Osteoblast (primary cell): Measurements from ENCODE around the gene PWP2. TPM values are rescaled to one million over a fixed set of nuclear protein-coding genes. Genes with fewer than 3 reads are reported as not detected.
"Not testable (repeated sequence)": the region's sequence is repeated elsewhere in the genome, so short reads cannot be mapped to it uniquely, and the experiment has no call there.

Experiments used
- DNase-seq: peaks from one replicate; pipeline ENCODE4 v3.0.0; 2011; ENCODE audit warnings: low spot score, mixed read lengths; ENCODE audit not compliant: insufficient read length; ENCODE audit errors: missing footprints
- H2AFZ ChIP-seq: 2 replicates; pipeline ENCODE4 v1.6.0; 2011; ENCODE audit warnings: mild to moderate bottlenecking, low read length
- H3K27ac ChIP-seq: 2 replicates; pipeline ENCODE4 v1.5.1; 2011; ENCODE audit warnings: mild to moderate bottlenecking, low read depth, low read length, moderate library complexity
- H3K27me3 ChIP-seq: 2 replicates; pipeline ENCODE4 v1.6.0; 2012; ENCODE audit warnings: mild to moderate bottlenecking, control low read depth, inconsistent platforms, low read length, moderate library complexity; ENCODE audit not compliant: insufficient read depth
- H3K36me3 ChIP-seq: 2 replicates; pipeline ENCODE4 v1.5.1; 2011; ENCODE audit warnings: mild to moderate bottlenecking, low read length, control low read depth, moderate library complexity; ENCODE audit not compliant: insufficient read depth
- H3K4me1 ChIP-seq: 2 replicates; pipeline ENCODE4 v1.5.1; 2011; ENCODE audit warnings: mild to moderate bottlenecking, low read length, control low read depth, moderate library complexity; ENCODE audit not compliant: insufficient read depth
- H3K4me2 ChIP-seq: 2 replicates; pipeline ENCODE4 v1.6.0; 2011; ENCODE audit warnings: mild to moderate bottlenecking, low read length; ENCODE audit not compliant: insufficient read depth
- H3K4me3 ChIP-seq: fragments of 200-600 bp; sonication (generic); 3 replicates; pipeline ENCODE4 v1.5.1; 2012; ENCODE audit warnings: mild to moderate bottlenecking, low read length, inconsistent platforms; ENCODE audit not compliant: insufficient read depth
- H3K79me2 ChIP-seq: 2 replicates; pipeline ENCODE4 v1.6.0; 2012; ENCODE audit warnings: mild to moderate bottlenecking, low read length, control low read depth, inconsistent platforms; ENCODE audit not compliant: insufficient read depth
- H3K9me3 ChIP-seq: 2 replicates; pipeline ENCODE4 v1.5.1; 2011; ENCODE audit warnings: low read depth, low read length, control low read depth
- H4K20me1 ChIP-seq: 2 replicates; pipeline ENCODE4 v1.6.0; 2012; ENCODE audit warnings: mild to moderate bottlenecking, low read length, control low read depth; ENCODE audit not compliant: insufficient read depth
- total RNA-seq: library from RNA; depleted of rRNA; stranded (reverse); fragments of >200 nt; gene quantifications from 2 replicates; pipeline ENCODE4 v1.2.3, GENCODE V29; 2012

The PWP2 gene
- total RNA-seq, 1 donor: 2.2 TPM

DNA sequence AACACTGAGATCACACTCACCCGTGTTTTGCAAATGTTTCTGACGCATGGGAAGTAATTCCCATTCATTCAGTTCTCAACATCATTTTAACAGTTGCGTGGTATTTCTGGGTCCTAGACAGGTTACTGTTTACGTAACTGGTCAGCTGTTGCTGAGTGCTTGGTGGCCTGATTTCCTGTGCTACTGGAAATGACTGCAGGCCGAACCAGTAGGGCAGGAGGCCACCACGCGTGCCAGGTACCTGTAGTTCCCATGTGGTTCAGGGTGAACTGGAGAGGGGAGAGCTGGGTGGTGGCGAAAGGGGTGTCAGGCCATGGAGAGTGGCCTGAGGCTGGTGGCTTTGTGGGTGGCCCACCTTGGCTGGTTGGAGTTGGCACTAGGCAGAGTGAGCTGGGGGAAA is 27.5 kb downstream of the PWP2 start:
- H2AFZ ChIP-seq, H3K79me2 ChIP-seq, DNase-seq, H3K27ac ChIP-seq, H3K9me3 ChIP-seq, H3K36me3 ChIP-seq, H3K27me3 ChIP-seq, H4K20me1 ChIP-seq, H3K4me1 ChIP-seq, H3K4me3 ChIP-seq, H3K4me2 ChIP-seq: not testable (repeated sequence)

DNA sequence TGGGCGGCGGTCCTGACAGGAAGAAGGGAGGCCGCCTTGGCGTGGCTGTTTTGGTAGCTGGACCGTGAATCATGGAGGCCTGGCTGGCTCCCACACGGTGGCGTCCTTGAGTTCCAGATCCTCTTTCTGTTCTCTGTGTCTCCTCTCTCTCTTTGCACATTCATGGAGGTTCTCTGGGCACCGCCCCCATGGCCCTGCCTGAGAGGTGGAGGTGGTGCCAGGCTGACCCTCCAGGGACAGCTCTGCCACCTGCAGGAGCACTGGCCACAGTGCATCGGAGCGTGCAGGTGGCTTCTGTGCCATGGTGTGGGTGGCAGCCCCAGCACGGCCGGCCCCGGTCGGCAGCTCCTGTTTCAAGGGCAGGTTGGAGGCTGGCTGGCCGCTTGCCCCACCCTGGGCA is 30.8 kb downstream of the PWP2 start:
- not testable (repeated sequence) for H4K20me1 ChIP-seq, DNase-seq, H3K27ac ChIP-seq, H3K4me1 ChIP-seq, H3K79me2 ChIP-seq, H3K4me3 ChIP-seq, H3K27me3 ChIP-seq, H2AFZ ChIP-seq, H3K9me3 ChIP-seq, H3K4me2 ChIP-seq, H3K36me3 ChIP-seq

DNA sequence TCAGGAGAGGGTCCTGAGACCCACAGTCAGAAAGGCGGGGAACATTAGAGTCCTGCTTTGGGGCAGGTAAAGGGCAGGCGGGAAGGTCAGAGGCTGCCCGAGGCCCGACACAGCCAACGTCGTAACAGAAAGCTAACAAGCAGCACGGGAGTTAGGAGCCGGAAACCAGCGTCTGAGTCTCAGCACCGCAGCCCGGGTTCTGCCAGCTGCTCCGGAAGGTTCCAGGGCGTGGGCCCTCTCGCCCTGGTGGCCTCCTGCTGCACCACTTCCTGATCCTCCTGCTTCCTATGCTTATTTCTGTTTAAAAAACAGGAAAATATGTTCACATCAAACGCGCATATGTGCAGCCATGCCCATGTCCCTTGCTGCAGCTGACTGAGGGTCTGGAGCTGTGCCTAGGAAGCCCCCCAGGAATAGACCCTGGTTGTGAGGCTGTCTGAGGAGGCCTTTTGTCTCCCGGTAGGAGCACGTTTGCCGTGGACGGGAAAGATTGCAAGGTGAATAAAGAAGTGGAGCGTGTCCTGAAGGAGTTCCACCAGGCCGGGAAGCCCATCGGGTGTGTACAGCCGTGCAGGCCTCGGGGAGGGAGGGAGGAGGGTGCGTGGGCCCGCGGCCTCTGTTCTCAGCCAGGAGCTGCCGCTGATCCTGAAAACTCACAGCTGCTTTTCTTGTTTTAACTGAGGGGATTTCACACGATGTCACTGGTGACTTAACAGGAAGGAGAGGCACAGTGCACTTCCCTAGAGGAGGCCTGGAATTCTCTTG is 32.8 kb downstream of the PWP2 start:
- not testable (repeated sequence) for H3K9me3 ChIP-seq, H3K27ac ChIP-seq, H3K79me2 ChIP-seq, H3K4me1 ChIP-seq, H3K36me3 ChIP-seq, H2AFZ ChIP-seq, H3K4me3 ChIP-seq, DNase-seq, H3K27me3 ChIP-seq, H3K4me2 ChIP-seq, H4K20me1 ChIP-seq

DNA sequence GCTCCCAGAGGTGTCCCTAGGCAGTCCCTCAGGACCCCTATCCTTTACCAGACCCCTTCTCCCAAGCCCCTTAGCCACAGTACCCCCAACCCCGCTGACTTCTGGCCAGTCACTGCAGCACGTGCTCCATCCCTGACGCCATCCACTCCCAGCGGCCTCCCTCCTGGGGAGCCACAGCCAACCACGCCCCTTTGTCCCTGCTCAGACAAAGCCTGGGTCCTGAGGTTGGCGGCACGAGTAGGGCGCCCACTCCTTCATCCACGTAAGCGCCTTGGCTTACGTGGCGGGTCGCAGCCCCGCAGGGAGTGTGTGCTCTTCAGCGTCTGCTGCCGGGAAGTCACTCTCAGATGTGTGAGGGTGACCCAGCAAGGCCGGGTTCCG is 33.3 kb downstream of the PWP2 start:
- H3K9me3 ChIP-seq, H3K4me1 ChIP-seq, H2AFZ ChIP-seq, H3K27ac ChIP-seq, H4K20me1 ChIP-seq, H3K4me2 ChIP-seq, DNase-seq, H3K27me3 ChIP-seq, H3K4me3 ChIP-seq, H3K36me3 ChIP-seq, H3K79me2 ChIP-seq: not testable (repeated sequence)

DNA sequence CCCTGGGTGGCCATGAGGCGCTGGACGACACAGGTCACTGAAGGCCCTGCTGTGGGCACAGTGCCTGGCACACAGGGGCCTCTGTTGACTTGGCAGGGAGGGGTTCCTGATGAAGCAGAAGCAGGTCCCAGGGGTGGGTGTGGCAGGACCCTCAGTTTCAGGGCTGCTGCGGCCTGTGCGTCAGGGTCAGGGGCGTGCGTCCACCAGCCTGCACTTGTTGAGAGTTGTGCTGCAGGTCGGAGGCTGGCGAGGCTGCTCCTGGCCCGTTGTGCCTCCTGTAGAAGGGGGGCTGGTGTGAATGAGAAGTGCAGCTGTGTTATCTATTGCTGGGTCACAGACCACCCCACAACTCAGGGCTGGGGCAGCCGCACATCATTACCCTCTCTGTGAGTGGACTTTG is 35.3 kb downstream of the PWP2 start:
- not testable (repeated sequence) for H3K4me1 ChIP-seq, H4K20me1 ChIP-seq

DNA sequence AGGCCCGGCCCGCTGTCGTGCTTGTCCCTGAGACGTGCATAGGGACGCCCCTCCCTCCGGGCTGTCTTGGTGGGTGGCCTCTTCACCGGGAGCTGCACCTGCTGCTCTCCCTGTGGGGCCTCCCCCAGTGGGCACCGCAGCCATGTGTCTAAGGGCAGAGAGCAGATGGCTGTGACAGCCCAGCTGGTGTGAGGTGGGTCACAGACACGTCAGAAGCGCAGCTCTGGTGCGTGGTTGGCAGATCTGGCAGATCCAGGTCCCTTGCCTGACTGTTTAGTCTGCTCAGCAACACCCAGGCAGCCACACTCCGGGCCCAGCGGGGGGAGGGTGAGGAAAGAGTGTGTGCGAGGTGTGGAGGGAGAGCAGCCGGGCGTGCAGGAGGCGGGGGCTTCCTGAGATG is 36.2 kb downstream of the PWP2 start:
- not testable (repeated sequence) for H3K36me3 ChIP-seq, H2AFZ ChIP-seq, H4K20me1 ChIP-seq, DNase-seq, H3K79me2 ChIP-seq, H3K27ac ChIP-seq, H3K27me3 ChIP-seq, H3K4me3 ChIP-seq, H3K9me3 ChIP-seq, H3K4me2 ChIP-seq, H3K4me1 ChIP-seq

More for the DNA sequence above, 35.3 kb downstream of the PWP2 start:
- not testable (repeated sequence) for H3K79me2 ChIP-seq, H2AFZ ChIP-seq, H3K4me3 ChIP-seq, H3K36me3 ChIP-seq, H3K4me2 ChIP-seq, DNase-seq, H3K27me3 ChIP-seq, H3K27ac ChIP-seq, H3K9me3 ChIP-seq

DNA sequence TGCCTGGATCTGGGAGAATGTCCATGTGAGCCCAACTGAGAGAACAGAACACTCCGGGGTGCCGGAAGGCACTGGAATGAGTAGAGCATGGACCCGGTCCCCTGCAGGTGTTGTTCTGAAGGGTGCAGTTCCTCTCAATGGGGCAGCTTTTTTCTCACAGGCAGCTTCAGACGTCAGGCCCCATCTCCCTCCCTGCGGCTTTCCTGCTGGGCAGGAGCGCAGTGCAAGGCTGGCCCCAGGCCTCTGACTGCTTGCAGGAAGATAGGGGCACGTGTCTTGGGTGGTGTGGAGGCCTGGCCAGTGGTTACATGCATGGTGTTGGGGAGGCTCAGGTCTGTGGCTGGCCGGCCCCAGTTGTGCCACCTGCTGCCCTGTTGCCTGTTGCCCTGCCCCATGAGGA is 36.8 kb downstream of the PWP2 start:
- H3K4me1 ChIP-seq, H3K79me2 ChIP-seq, H4K20me1 ChIP-seq, H3K9me3 ChIP-seq, H3K4me2 ChIP-seq, DNase-seq, H3K36me3 ChIP-seq, H3K27me3 ChIP-seq, H3K27ac ChIP-seq, H2AFZ ChIP-seq, H3K4me3 ChIP-seq: not testable (repeated sequence)

DNA sequence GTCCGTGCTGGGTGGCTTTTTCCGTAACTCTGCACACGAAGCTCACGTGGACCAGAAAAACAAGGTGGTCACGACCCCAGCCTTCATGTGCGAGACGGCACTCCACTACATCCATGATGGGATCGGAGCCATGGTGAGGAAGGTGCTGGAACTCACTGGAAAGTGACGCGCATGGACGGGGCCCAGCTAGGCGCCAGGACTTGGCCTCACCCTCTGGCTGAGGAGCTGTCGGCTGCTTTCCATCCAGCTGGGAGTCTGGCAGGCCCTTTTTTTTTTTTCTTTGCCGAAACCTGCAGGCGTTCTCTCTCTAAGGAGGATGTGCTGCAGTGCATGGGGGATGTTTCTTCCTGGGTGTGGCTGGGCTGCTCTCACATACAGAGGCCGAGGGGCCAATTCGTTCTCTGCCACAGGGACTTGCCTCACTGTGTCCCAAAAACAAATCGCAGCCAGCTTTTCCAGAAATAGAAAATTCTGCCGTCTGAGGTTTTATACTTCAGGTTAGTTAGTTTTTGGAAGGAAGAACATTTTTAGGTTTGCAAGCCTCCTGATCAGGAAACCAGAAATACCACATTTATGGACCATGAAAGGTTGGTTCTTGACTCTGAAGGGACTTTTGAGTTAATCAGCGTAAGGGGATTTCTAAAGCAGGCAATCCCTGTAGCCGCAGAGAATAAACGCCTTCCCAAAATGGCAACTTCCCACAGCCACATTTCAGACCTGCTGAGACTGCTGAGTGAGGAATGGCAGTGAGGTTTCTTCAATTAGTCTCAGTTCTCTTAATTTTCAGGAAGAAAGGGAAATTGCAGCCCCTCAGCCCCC is 37.8 kb downstream of the PWP2 start:
- not testable (repeated sequence) for H3K27ac ChIP-seq, DNase-seq, H4K20me1 ChIP-seq, H3K36me3 ChIP-seq, H3K4me2 ChIP-seq, H3K4me3 ChIP-seq, H3K9me3 ChIP-seq, H3K27me3 ChIP-seq, H3K4me1 ChIP-seq, H3K79me2 ChIP-seq, H2AFZ ChIP-seq

DNA sequence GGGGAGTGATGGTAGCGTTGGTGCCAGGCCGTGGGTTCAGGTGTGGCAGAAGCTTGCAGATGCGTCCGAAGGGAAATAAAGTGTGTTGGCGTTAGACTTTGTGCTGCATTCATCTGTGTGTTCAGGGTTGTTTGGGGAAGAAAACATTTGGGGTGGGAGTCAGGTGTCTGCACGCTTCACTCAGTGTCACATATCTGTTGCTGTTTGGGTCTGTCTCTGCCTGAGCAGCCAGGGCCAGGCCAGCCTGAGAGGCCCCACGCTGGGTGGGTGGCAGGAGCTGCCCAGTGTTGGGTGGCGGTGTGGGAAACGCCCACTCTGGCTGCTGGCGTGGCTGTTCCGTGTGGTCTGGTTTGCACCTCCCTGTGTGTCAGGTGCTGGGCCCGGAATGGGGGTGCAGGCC is 38.4 kb downstream of the PWP2 start:
- H3K4me1 ChIP-seq, DNase-seq, H3K4me2 ChIP-seq, H3K27me3 ChIP-seq, H3K36me3 ChIP-seq, H4K20me1 ChIP-seq, H3K4me3 ChIP-seq, H3K9me3 ChIP-seq, H2AFZ ChIP-seq, H3K27ac ChIP-seq, H3K79me2 ChIP-seq: not testable (repeated sequence)
